ENCODE data around the gene NFX1.
"Not testable (repeated sequence)": the region's sequence is repeated elsewhere in the genome, so short reads cannot be mapped to it uniquely, and the experiment has no call there.

Gene NFX1

GRCh38 chr9:33393986-33394385 is 103.7 kb downstream of the NFX1 start:
- Histone ChIP-seq H3K36me3 (ENCODE audit: control insufficient read depth, insufficient read depth, low read length, severe bottlenecking) (peaks cover 12% of the 10 kb centered on the region), H3K4me1 (ENCODE audit: control insufficient read depth, insufficient read depth, low read length) (peaks cover 50% of the 10 kb centered on the region), H3K9ac (ENCODE audit: low read length) (peak overlapping the region; percentile 58), H3K4me3 (ENCODE audit: low read length) (peak overlapping the region; percentile 46)
- H3K9me3 ChIP-seq (ENCODE audit: control insufficient read depth, low read length); DNase-seq (ENCODE audit: low read depth); H3K27me3 ChIP-seq (replicated peaks; ENCODE audit: control insufficient read depth, insufficient read depth, low read length): not testable (repeated sequence)

- H3K9me3 ChIP-seq (ENCODE audit: control insufficient read depth, low read length); H3K27me3 ChIP-seq (replicated peaks; ENCODE audit: control insufficient read depth, insufficient read depth, low read length); DNase-seq (ENCODE audit: low read depth); H3K36me3 ChIP-seq (ENCODE audit: control insufficient read depth, insufficient read depth, low read length, severe bottlenecking); H3K4me3 ChIP-seq (ENCODE audit: low read length): not testable (repeated sequence)
- Histone ChIP-seq H3K9ac (ENCODE audit: low read length) (peak overlapping the region; percentile 29), H3K4me1 (ENCODE audit: control insufficient read depth, insufficient read depth, low read length) (peaks cover 60% of the 10 kb centered on the region)
Observed at GRCh38 chr9:33395159-33395879, 105.0 kb downstream of the NFX1 start.

- H3K9ac ChIP-seq (ENCODE audit: low read length); H3K27me3 ChIP-seq (replicated peaks; ENCODE audit: control insufficient read depth, insufficient read depth, low read length); DNase-seq (ENCODE audit: low read depth); H3K36me3 ChIP-seq (ENCODE audit: control insufficient read depth, insufficient read depth, low read length, severe bottlenecking); H3K9me3 ChIP-seq (ENCODE audit: control insufficient read depth, low read length); H3K4me3 ChIP-seq (ENCODE audit: low read length): not testable (repeated sequence)
- peaks cover 46% of the 10 kb centered on the region for H3K4me1 ChIP-seq (ENCODE audit: control insufficient read depth, insufficient read depth, low read length)
Observed at GRCh38 chr9:33397801-33398200, 107.5 kb downstream of the NFX1 start.

- H3K4me1 ChIP-seq (ENCODE audit: control insufficient read depth, insufficient read depth, low read length): peaks cover 46% of the 10 kb centered on the region
- not testable (repeated sequence) for H3K4me3 ChIP-seq (ENCODE audit: low read length); DNase-seq (ENCODE audit: low read depth); H3K9me3 ChIP-seq (ENCODE audit: control insufficient read depth, low read length); H3K36me3 ChIP-seq (ENCODE audit: control insufficient read depth, insufficient read depth, low read length, severe bottlenecking); H3K27me3 ChIP-seq (replicated peaks; ENCODE audit: control insufficient read depth, insufficient read depth, low read length); H3K9ac ChIP-seq (ENCODE audit: low read length)
Observed at GRCh38 chr9:33399047-33399446, 108.7 kb downstream of the NFX1 start.

GRCh38 chr9:33401809-33402208 is 111.5 kb downstream of the NFX1 start:
- peak overlapping the region; percentile 86 for H3K4me3 ChIP-seq (ENCODE audit: low read length)
- H3K9ac ChIP-seq (ENCODE audit: low read length): peak overlapping the region; percentile 96
- DNase-seq (ENCODE audit: low read depth); H3K27me3 ChIP-seq (replicated peaks; ENCODE audit: control insufficient read depth, insufficient read depth, low read length); H3K9me3 ChIP-seq (ENCODE audit: control insufficient read depth, low read length); H3K36me3 ChIP-seq (ENCODE audit: control insufficient read depth, insufficient read depth, low read length, severe bottlenecking): not testable (repeated sequence)
- peaks cover 40% of the 10 kb centered on the region for H3K4me1 ChIP-seq (ENCODE audit: control insufficient read depth, insufficient read depth, low read length)

- H3K36me3 ChIP-seq (ENCODE audit: control insufficient read depth, insufficient read depth, low read length, severe bottlenecking); H3K9me3 ChIP-seq (ENCODE audit: control insufficient read depth, low read length); DNase-seq (ENCODE audit: low read depth); H3K27me3 ChIP-seq (replicated peaks; ENCODE audit: control insufficient read depth, insufficient read depth, low read length): not testable (repeated sequence)
- Histone ChIP-seq H3K9ac (ENCODE audit: low read length) (peak within 1 kb of the TSS; percentile 96), H3K4me3 (ENCODE audit: low read length) (peak within 1 kb of the TSS; percentile 86), H3K4me1 (ENCODE audit: control insufficient read depth, insufficient read depth, low read length) (peaks cover 39% of the 10 kb centered on the region)
Observed at GRCh38 chr9:33402371-33402770, 112.1 kb downstream of the NFX1 start, which contains the start of gene AQP7. TSS of gene AQP7 (minus strand) at chr9:33402568. CDS start at chr9:33401262, 1,306 bp downstream.

GRCh38 chr9:33403941-33404787 is 113.8 kb downstream of the NFX1 start:
- Histone ChIP-seq H3K9ac (ENCODE audit: low read length) (peak overlapping the region; percentile 55), H3K27me3 (replicated peaks; ENCODE audit: control insufficient read depth, insufficient read depth, low read length) (no peaks in the 10 kb centered on the region), H3K4me3 (ENCODE audit: low read length) (no peak overlapping the region), H3K36me3 (ENCODE audit: control insufficient read depth, insufficient read depth, low read length, severe bottlenecking) (no peaks in the 10 kb centered on the region), H3K4me1 (ENCODE audit: control insufficient read depth, insufficient read depth, low read length) (peaks cover 32% of the 10 kb centered on the region), H3K9me3 (ENCODE audit: control insufficient read depth, low read length) (no peaks in the 10 kb centered on the region)
- no peak for DNase-seq (ENCODE audit: low read depth)

GRCh38 chr9:33404788-33405362 is 114.6 kb downstream of the NFX1 start:
- Histone ChIP-seq H3K27me3 (replicated peaks; ENCODE audit: control insufficient read depth, insufficient read depth, low read length) (no peaks in the 10 kb centered on the region), H3K4me3 (ENCODE audit: low read length) (no peak overlapping the region), H3K9me3 (ENCODE audit: control insufficient read depth, low read length) (no peaks in the 10 kb centered on the region), H3K36me3 (ENCODE audit: control insufficient read depth, insufficient read depth, low read length, severe bottlenecking) (no peaks in the 10 kb centered on the region), H3K9ac (ENCODE audit: low read length) (peak overlapping the region; percentile 55), H3K4me1 (ENCODE audit: control insufficient read depth, insufficient read depth, low read length) (peaks cover 26% of the 10 kb centered on the region)
- no peak for DNase-seq (ENCODE audit: low read depth)

- no peaks in the 10 kb centered on the region for H3K9me3 ChIP-seq (ENCODE audit: control insufficient read depth, low read length)
- no peak overlapping the region for H3K9ac ChIP-seq (ENCODE audit: low read length)
- DNase-seq (ENCODE audit: low read depth): no peak
- no peaks in the 10 kb centered on the region for H3K27me3 ChIP-seq (replicated peaks; ENCODE audit: control insufficient read depth, insufficient read depth, low read length)
- H3K4me1 ChIP-seq (ENCODE audit: control insufficient read depth, insufficient read depth, low read length): peaks cover 20% of the 10 kb centered on the region
- no peaks in the 10 kb centered on the region for H3K36me3 ChIP-seq (ENCODE audit: control insufficient read depth, insufficient read depth, low read length, severe bottlenecking)
- H3K4me3 ChIP-seq (ENCODE audit: low read length): no peak overlapping the region
Observed at GRCh38 chr9:33407061-33407460, 116.7 kb downstream of the NFX1 start.

GRCh38 chr9:33408087-33408486 is 117.8 kb downstream of the NFX1 start:
- Histone ChIP-seq H3K9ac (ENCODE audit: low read length) (no peak overlapping the region), H3K36me3 (ENCODE audit: control insufficient read depth, insufficient read depth, low read length, severe bottlenecking) (no peaks in the 10 kb centered on the region), H3K4me1 (ENCODE audit: control insufficient read depth, insufficient read depth, low read length) (peaks cover 17% of the 10 kb centered on the region), H3K9me3 (ENCODE audit: control insufficient read depth, low read length) (no peaks in the 10 kb centered on the region), H3K4me3 (ENCODE audit: low read length) (no peak overlapping the region), H3K27me3 (replicated peaks; ENCODE audit: control insufficient read depth, insufficient read depth, low read length) (no peaks in the 10 kb centered on the region)
- DNase-seq (ENCODE audit: low read depth): no peak

GRCh38 chr9:33414268-33414667 is 124.0 kb downstream of the NFX1 start:
- Histone ChIP-seq H3K27me3 (replicated peaks; ENCODE audit: control insufficient read depth, insufficient read depth, low read length) (peaks cover 34% of the 10 kb centered on the region), H3K4me1 (ENCODE audit: control insufficient read depth, insufficient read depth, low read length) (no peaks in the 10 kb centered on the region), H3K4me3 (ENCODE audit: low read length) (no peak overlapping the region), H3K9me3 (ENCODE audit: control insufficient read depth, low read length) (no peaks in the 10 kb centered on the region), H3K9ac (ENCODE audit: low read length) (no peak overlapping the region), H3K36me3 (ENCODE audit: control insufficient read depth, insufficient read depth, low read length, severe bottlenecking) (no peaks in the 10 kb centered on the region)
- DNase-seq (ENCODE audit: low read depth): no peak

All from adipocyte (in vitro differentiated cells).